ENCODE measurements around the gene PNLIPRP1. TPM values are rescaled to one million over a fixed set of nuclear protein-coding genes. Genes with fewer than 3 reads are reported as not detected.

Gene PNLIPRP1
- polyA plus RNA-seq, 1 donor from 2014 or later: not detected

DNA sequence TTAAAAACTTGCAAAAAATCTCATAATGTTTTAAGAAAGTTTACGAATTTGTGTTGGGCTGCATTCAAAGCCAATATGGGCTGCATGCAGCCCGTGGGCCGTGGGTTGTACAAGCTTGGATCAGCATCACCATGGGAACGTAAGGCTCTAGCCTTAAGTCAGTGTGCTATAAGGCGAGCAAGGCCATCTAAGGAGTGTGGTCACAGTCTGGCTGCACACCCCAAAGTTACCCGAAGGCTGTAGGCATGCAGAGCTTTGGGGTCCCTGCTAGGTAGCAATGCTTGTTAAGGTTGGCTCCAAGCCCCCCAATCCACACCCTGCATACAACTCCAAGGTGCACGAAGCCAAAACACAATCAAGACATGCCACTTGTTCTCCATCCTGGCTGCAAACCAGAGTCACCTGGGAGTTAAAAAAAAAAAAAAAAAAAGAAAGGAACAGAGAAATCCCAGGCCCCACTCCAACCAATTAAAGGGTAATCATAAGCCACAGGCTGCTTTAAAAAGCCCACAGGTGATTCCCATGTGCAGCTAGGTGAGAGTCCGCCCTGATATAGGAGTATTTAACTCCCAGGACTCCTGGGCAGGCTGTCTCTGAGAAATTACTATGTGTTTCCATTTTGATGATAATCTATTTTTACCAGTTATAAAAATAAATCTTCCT lies 21.5 kb downstream of the PNLIPRP1 start:
- H3K27me3 ChIP-seq (ENCODE audit: insufficient read depth, low read depth, low read length): peaks cover 4% of the 10 kb centered on the region
- no peaks in the 10 kb centered on the region for H4K20me1 ChIP-seq (ENCODE audit: insufficient read depth)
- H3K9me3 ChIP-seq (ENCODE audit: low read length): no peaks in the 10 kb centered on the region
- TF ChIP-seq EP300 (conservative IDR thresholded peaks at IDR 0.05; ENCODE audit: poor library complexity, severe bottlenecking): no peak
- H3K9ac ChIP-seq (ENCODE audit: low read length): no peak overlapping the region
- no peak overlapping the region for H2AFZ ChIP-seq (ENCODE audit: low read depth, low read length)
- H3K9me2 ChIP-seq (ENCODE audit: insufficient read depth, low read length): no peaks in the 10 kb centered on the region
- H3K79me2 ChIP-seq (replicated peaks; ENCODE audit: insufficient read depth, low read length): no peaks in the 10 kb centered on the region
- no peaks in the 10 kb centered on the region for H3K36me3 ChIP-seq (ENCODE audit: insufficient read depth, low read length)
- H3F3A ChIP-seq (ENCODE audit: insufficient read depth, low read length, poor library complexity, severe bottlenecking): no peaks in the 10 kb centered on the region
- no peak overlapping the region for H3K4me3 ChIP-seq (ENCODE audit: low read length)
- no peak overlapping the region for H3K4me2 ChIP-seq (ENCODE audit: low read length)
- no peak overlapping the region for H3K27ac ChIP-seq (ENCODE audit: low read length)

- Histone ChIP-seq H3F3A (ENCODE audit: insufficient read depth, low read length, poor library complexity, severe bottlenecking) (no peaks in the 10 kb centered on the region), H3K4me2 (ENCODE audit: low read length) (no peak overlapping the region), H3K9ac (ENCODE audit: low read length) (no peak overlapping the region), H3K9me2 (ENCODE audit: insufficient read depth, low read length) (no peaks in the 10 kb centered on the region), H3K79me2 (replicated peaks; ENCODE audit: insufficient read depth, low read length) (no peaks in the 10 kb centered on the region), H3K4me3 (ENCODE audit: low read length) (no peak overlapping the region), H3K27me3 (ENCODE audit: insufficient read depth, low read depth, low read length) (peaks cover 4% of the 10 kb centered on the region), H3K36me3 (ENCODE audit: insufficient read depth, low read length) (no peaks in the 10 kb centered on the region), H3K9me3 (ENCODE audit: low read length) (no peaks in the 10 kb centered on the region), H4K20me1 (ENCODE audit: insufficient read depth) (no peaks in the 10 kb centered on the region), H3K27ac (ENCODE audit: low read length) (no peak overlapping the region), H2AFZ (ENCODE audit: low read depth, low read length) (no peak overlapping the region)
- TF ChIP-seq REST (IDR thresholded peaks at IDR 0.05; ENCODE audit: borderline replicate concordance) (no peak), POLR2AphosphoS5 (IDR thresholded peaks at IDR 0.05) (no peak), MXI1 (conservative IDR thresholded peaks at IDR 0.05; ENCODE audit: poor library complexity, severe bottlenecking) (no peak), EZH2 (IDR thresholded peaks at IDR 0.05; ENCODE audit: borderline replicate concordance, insufficient read depth, low read length, poor library complexity, severe bottlenecking) (no peak), EP300 (conservative IDR thresholded peaks at IDR 0.05; ENCODE audit: poor library complexity, severe bottlenecking) (no peak), RAD21 (conservative IDR thresholded peaks at IDR 0.05) (no peak), SMC3 (conservative IDR thresholded peaks at IDR 0.05; ENCODE audit: poor library complexity) (no peak), TAF1 (IDR thresholded peaks at IDR 0.05; ENCODE audit: low read depth) (no peak)
- TF ChIP-seq, protein P1, sequence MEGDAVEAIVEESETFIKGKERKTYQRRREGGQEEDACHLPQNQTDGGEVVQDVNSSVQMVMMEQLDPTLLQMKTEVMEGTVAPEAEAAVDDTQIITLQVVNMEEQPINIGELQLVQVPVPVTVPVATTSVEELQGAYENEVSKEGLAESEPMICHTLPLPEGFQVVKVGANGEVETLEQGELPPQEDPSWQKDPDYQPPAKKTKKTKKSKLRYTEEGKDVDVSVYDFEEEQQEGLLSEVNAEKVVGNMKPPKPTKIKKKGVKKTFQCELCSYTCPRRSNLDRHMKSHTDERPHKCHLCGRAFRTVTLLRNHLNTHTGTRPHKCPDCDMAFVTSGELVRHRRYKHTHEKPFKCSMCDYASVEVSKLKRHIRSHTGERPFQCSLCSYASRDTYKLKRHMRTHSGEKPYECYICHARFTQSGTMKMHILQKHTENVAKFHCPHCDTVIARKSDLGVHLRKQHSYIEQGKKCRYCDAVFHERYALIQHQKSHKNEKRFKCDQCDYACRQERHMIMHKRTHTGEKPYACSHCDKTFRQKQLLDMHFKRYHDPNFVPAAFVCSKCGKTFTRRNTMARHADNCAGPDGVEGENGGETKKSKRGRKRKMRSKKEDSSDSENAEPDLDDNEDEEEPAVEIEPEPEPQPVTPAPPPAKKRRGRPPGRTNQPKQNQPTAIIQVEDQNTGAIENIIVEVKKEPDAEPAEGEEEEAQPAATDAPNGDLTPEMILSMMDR (IDR thresholded peaks at IDR 0.05; ENCODE audit: poor library complexity, severe bottlenecking): no peak
Measured at GRCh38 chr10:116613471-116613870, 22.7 kb downstream of the PNLIPRP1 start.
